GM12878 (cell line): ENCODE measurements around the gene HMOX2. TPM values are rescaled to one million over a fixed set of nuclear protein-coding genes. Genes with fewer than 3 reads are reported as not detected.

Experiments used
- ATAC-seq: fragments of 200-7000 bp; cut with Tn5 transposase; 3 replicates; pipeline ENCODE4 v1.9.1; 2020; ENCODE audit warnings: mild to moderate bottlenecking, moderate library complexity
- BruUV-seq: library from RNA; stranded (reverse); fragments of 400-500 nt; replicated peaks from 2 replicates; lab custom pipeline; 2021; lab: Mats Ljungman, UMichigan
- CTCF ChIA-PET: fragments of 300-600 bp; sonication (Branson Sonifier 250); formaldehyde crosslinking; extraction: SDS; loops from one replicate; lab custom pipeline; 2021; ENCODE audit warnings: inconsistent platforms; lab: Yijun Ruan, JAX
- POLR2A ChIA-PET: fragments of 350-600 bp; formaldehyde crosslinking; extraction: SDS; loops from one replicate; lab custom pipeline; 2021; ENCODE audit warnings: inconsistent platforms; lab: Charles Lee
- RAD21 ChIA-PET: fragments of 300-600 bp; sonication (Branson Sonifier 250); formaldehyde crosslinking; loops from one replicate; lab custom pipeline; 2023; ENCODE audit warnings: antibody characterized with exemption; ENCODE audit not compliant: unreplicated experiment; lab: Charles Lee
- SMC1A ChIA-PET: fragments of 300-600 bp; sonication (Branson Sonifier 250); formaldehyde crosslinking; loops from one replicate; lab custom pipeline; 2023; ENCODE audit not compliant: unreplicated experiment, uncharacterized antibody; lab: Charles Lee
- DNase-seq: peaks from one replicate; pipeline ENCODE4 v3.0.0-alpha.2; 2011; ENCODE audit warnings: low read depth, low spot score
- FAIRE-seq: peaks from 3 replicates; lab custom pipeline; 2011; peaks lifted over from hg19 to GRCh38; lab: Jason Lieb, UNC
- H2AFZ ChIP-seq: 2 replicates; pipeline ENCODE4 v1.6.0; 2011; ENCODE audit warnings: low read depth, low read length, control low read depth; ENCODE audit not compliant: control insufficient read depth
- H3K27ac ChIP-seq: 2 replicates; pipeline ENCODE4 v1.5.1; 2011; ENCODE audit warnings: control low read depth; ENCODE audit not compliant: control insufficient read depth, insufficient read depth
- H3K27me3 ChIP-seq, 2 experiments: replicated peaks in 1 of 2; 2 replicates each; pipeline versions ENCODE4 v1.6.0 to v1.6.1; 2011; ENCODE audit warnings: low read length in 1 of 2; ENCODE audit not compliant: control insufficient read depth in 2 of 2, insufficient read depth in 2 of 2
- H3K36me3 ChIP-seq, 2 experiments: 2 replicates each; pipeline ENCODE4 v1.5.1; 2011; ENCODE audit warnings: low read length in 1 of 2; ENCODE audit not compliant: control insufficient read depth in 2 of 2, insufficient read depth in 2 of 2
- H3K4me1 ChIP-seq: 2 replicates; pipeline ENCODE4 v1.6.1; 2011; ENCODE audit warnings: mild to moderate bottlenecking, low read length, moderate library complexity, mixed read lengths; ENCODE audit not compliant: control insufficient read depth, insufficient read depth
- H3K4me2 ChIP-seq: 2 replicates; pipeline ENCODE4 v1.6.0; 2011; ENCODE audit warnings: control low read depth; ENCODE audit not compliant: control insufficient read depth, insufficient read depth
- H3K4me3 ChIP-seq: fragments of 200-600 bp; sonication (generic); 2 replicates; pipeline ENCODE4 v1.5.1; 2016
- H3K79me2 ChIP-seq: 2 replicates; pipeline ENCODE4 v1.6.0; 2011; ENCODE audit warnings: low read length; ENCODE audit not compliant: control insufficient read depth, insufficient read depth
- H3K9ac ChIP-seq: 2 replicates; pipeline ENCODE4 v1.8.0; 2011; ENCODE audit warnings: low read length, control low read depth, mixed read lengths; ENCODE audit not compliant: control insufficient read depth, insufficient read depth
- H3K9me3 ChIP-seq: replicated peaks from 3 replicates; pipeline ENCODE4 v1.5.1; 2011; ENCODE audit warnings: mild to moderate bottlenecking, low read length; ENCODE audit not compliant: control insufficient read depth, insufficient read depth
- H4K20me1 ChIP-seq: 2 replicates; pipeline ENCODE4 v1.6.0; 2011; ENCODE audit not compliant: control insufficient read depth, insufficient read depth
- BCL3 ChIP-seq: IDR thresholded peaks from 2 replicates; pipeline ENCODE4 v1.6.1; 2011; ENCODE audit warnings: borderline replicate concordance, low read depth, mild to moderate bottlenecking, moderate library complexity, low read length; ENCODE audit not compliant: insufficient read depth, poor library complexity, severe bottlenecking
- CHD1 ChIP-seq: IDR thresholded peaks from 2 replicates; pipeline ENCODE4 v1.6.1; 2012; ENCODE audit warnings: low read depth, low read length, improper control_type of control experiment
- FOXK2 ChIP-seq: fragments of 450-650 bp; IDR thresholded peaks from 2 replicates; pipeline ENCODE4 v1.6.1; 2017; ENCODE audit warnings: mild to moderate bottlenecking, moderate library complexity
- HCFC1 ChIP-seq: fragments of 150-350 bp; IDR thresholded peaks from 2 replicates; pipeline ENCODE4 v1.6.1; 2014; ENCODE audit warnings: low read length
- HDAC6 ChIP-seq: fragments of 200-600 bp; sonication (generic); IDR thresholded peaks from one replicate; pipeline ENCODE4 v1.8.0; 2017; ENCODE audit warnings: antibody characterized with exemption; ENCODE audit not compliant: unreplicated experiment
- LARP7 ChIP-seq: fragments of 450-650 bp; IDR thresholded peaks from 2 replicates; pipeline ENCODE4 v1.6.1; 2017; ENCODE audit warnings: mild to moderate bottlenecking
- MTA2 ChIP-seq: fragments of 450-650 bp; IDR thresholded peaks from 2 replicates; pipeline ENCODE4 v1.6.1; 2016; ENCODE audit warnings: low read depth, mild to moderate bottlenecking, moderate library complexity
- PAX8 ChIP-seq: fragments of 450-650 bp; IDR thresholded peaks from 2 replicates; pipeline ENCODE4 v1.6.1; 2017; ENCODE audit warnings: mild to moderate bottlenecking, moderate library complexity
- PML ChIP-seq: IDR thresholded peaks from 2 replicates; pipeline ENCODE4 v1.6.1; 2012; ENCODE audit warnings: low read length, inconsistent platforms
- RCOR1 ChIP-seq: conservative IDR thresholded peaks from 2 replicates; pipeline ENCODE4 v1.6.1; 2012; ENCODE audit warnings: low read depth, low read length, improper control_type of control experiment
- RELA ChIP-seq: fragments of 450-650 bp; IDR thresholded peaks from 2 replicates; pipeline ENCODE4 v1.8.0; 2014; ENCODE audit warnings: borderline replicate concordance; ENCODE audit not compliant: partially characterized antibody
- SRF ChIP-seq, 2 experiments: IDR thresholded peaks; 2 replicates each; pipeline ENCODE4 v1.6.1; 2011; ENCODE audit warnings: low read depth in 2 of 2, low read length in 2 of 2, mild to moderate bottlenecking in 1 of 2, moderate library complexity in 1 of 2
- STAT3 ChIP-seq: IDR thresholded peaks from 2 replicates; pipeline ENCODE4 v1.6.1; 2011; ENCODE audit warnings: low read depth, low read length, improper control_type of control experiment
- SUPT20H ChIP-seq: IDR thresholded peaks from 2 replicates; pipeline ENCODE4 v1.6.1; 2011; ENCODE audit warnings: low read depth, mild to moderate bottlenecking, low read length, moderate library complexity, borderline replicate concordance; ENCODE audit not compliant: control insufficient read depth
- SUZ12 ChIP-seq: fragments of 200-600 bp; sonication (generic); IDR thresholded peaks from one replicate; pipeline ENCODE4 v1.6.1; 2018; ENCODE audit warnings: antibody characterized with exemption, mild to moderate bottlenecking; ENCODE audit not compliant: unreplicated experiment
- TBL1XR1 ChIP-seq: IDR thresholded peaks from 2 replicates; pipeline ENCODE4 v1.6.1; 2012; ENCODE audit warnings: low read depth, low read length, improper control_type of control experiment
- YBX1 ChIP-seq: fragments of 450-650 bp; IDR thresholded peaks from 2 replicates; pipeline ENCODE4 v1.6.1; 2016; ENCODE audit warnings: antibody characterized with exemption
- ZBTB40 ChIP-seq: fragments of 450-650 bp; IDR thresholded peaks from 2 replicates; pipeline ENCODE4 v1.6.1; 2016; ENCODE audit warnings: mild to moderate bottlenecking, moderate library complexity, borderline replicate concordance
- ZNF24 ChIP-seq: fragments of 450-650 bp; IDR thresholded peaks from 2 replicates; pipeline ENCODE4 v1.6.1; 2017; ENCODE audit warnings: antibody characterized with exemption, mild to moderate bottlenecking
- WGBS: methylation state at CpG from one replicate; pipeline ENCODE4 v1.1.6; 2016; ENCODE audit warnings: low lambda C conversion rate; ENCODE audit not compliant: insufficient replicate concordance, insufficient coverage; ENCODE audit errors: missing lambda C conversion rate; 5-methylcytosine and 5-hydroxymethylcytosine counted together
- in situ Hi-C: fragments of 300-500 bp; cut with MboI; formaldehyde crosslinking; loops from 9 replicates; pipeline ENCODE4 v1.14.3; 2018; ENCODE audit warnings: mixed read lengths
- intact Hi-C: fragments of 100-400 bp; cut with micrococcal nuclease; formaldehyde crosslinking; loops from one replicate; pipeline ENCODE4 v1.14.2; 2022; ENCODE audit not compliant: unreplicated experiment
- polyA plus RNA-seq, 11 experiments: library from polyadenylated mRNA; depleted of rRNA in 4 of 11; unstranded in 6 of 11; stranded (reverse) in 5 of 11; fragments of >200 nt; fragmentation: Nextera tagmentation in 4 of 11; fragmentation: Illumina TruSeq in 1 of 11; extraction: Ambion mirVana in 4 of 11; extraction: Trizol in 1 of 11; gene quantifications; 1 replicate in 1 of 11; 2 replicates in 10 of 11; pipeline versions ENCODE4 v1.2.1 to v1.2.3, GENCODE V29; 2011 to 2016; ENCODE audit warnings: inconsistent platforms in 2 of 11, missing spikeins in 2 of 11, low read depth in 1 of 11
- total RNA-seq, 4 experiments: library from RNA; depleted of rRNA in 3 of 4; stranded (reverse); fragments of >200 nt in 3 of 4; fragmentation: Illumina TruSeq in 1 of 4; extraction: Trizol in 1 of 4; gene quantifications; 2 replicates each; pipeline versions ENCODE4 v1.2.1 to v1.2.3, GENCODE V29; 2013 to 2021

Gene HMOX2
- total and polyA plus RNA-seq, 10 of the 15 experiments (the other 5 are each of a cell fraction or from before 2014, with no cell fraction given): 26.4 to 111 (median 57.8) TPM

GRCh38 chr16:4428500-4428899, 47.7 kb upstream of the HMOX2 start (continued):
- TF ChIP-seq ZBTB40 (no peak), CHD1 (no peak), STAT3 (no peak), HDAC6 (no peak), ZNF24 (no peak), RELA (no peak), LARP7 (no peak), TBL1XR1 (no peak), PML (no peak), SRF (IDR thresholded peaks at IDR 0.05; ENCODE audit: low read depth in 2 of 2, low read length in 2 of 2) (no peak), RCOR1 (no peak)

- ChIA-PET RAD21 (no interaction called here), POLR2A (no interaction called here), CTCF (no interaction called here), SMC1A (no interaction called here)
- no peak overlapping the region for H2AFZ ChIP-seq
- 91% methylated on average over 9 of the region's 9 CpGs for WGBS
- DNase-seq (no peak), FAIRE-seq (no peak), ATAC-seq (no peak)
- peaks cover 26% of the 10 kb centered on the region for H3K79me2 ChIP-seq
- H3K27me3 ChIP-seq: no peaks in the 10 kb centered on the region
- no peaks in the 10 kb centered on the region for H4K20me1 ChIP-seq
- H3K36me3 ChIP-seq: peaks cover 0 to 15% of the 10 kb centered on the region in 2 experiments; a peak in 2 of 4 replicates
- H3K9ac ChIP-seq: no peak overlapping the region
- no peak overlapping the region for H3K4me3 ChIP-seq
- BruUV-seq: no TSS peak
- intact Hi-C loops: no loop called here
- H3K9me3 ChIP-seq: no peaks in the 10 kb centered on the region
- no peak overlapping the region for H3K27ac ChIP-seq
- no peak overlapping the region for H3K4me2 ChIP-seq
- H3K4me1 ChIP-seq: no peaks in the 10 kb centered on the region
- in situ Hi-C loops: no loop called here
- TF ChIP-seq PAX8 (no peak), MTA2 (no peak), FOXK2 (no peak), SUPT20H (no peak), BCL3 (no peak), YBX1 (no peak), RCOR1 (no peak), HCFC1 (no peak), SUZ12 (no peak)
Observed at GRCh38 chr16:4431023-4431422, 45.2 kb upstream of the HMOX2 start.
